ENCODE data around the gene PPM1L.

Gene PPM1L

DNA sequence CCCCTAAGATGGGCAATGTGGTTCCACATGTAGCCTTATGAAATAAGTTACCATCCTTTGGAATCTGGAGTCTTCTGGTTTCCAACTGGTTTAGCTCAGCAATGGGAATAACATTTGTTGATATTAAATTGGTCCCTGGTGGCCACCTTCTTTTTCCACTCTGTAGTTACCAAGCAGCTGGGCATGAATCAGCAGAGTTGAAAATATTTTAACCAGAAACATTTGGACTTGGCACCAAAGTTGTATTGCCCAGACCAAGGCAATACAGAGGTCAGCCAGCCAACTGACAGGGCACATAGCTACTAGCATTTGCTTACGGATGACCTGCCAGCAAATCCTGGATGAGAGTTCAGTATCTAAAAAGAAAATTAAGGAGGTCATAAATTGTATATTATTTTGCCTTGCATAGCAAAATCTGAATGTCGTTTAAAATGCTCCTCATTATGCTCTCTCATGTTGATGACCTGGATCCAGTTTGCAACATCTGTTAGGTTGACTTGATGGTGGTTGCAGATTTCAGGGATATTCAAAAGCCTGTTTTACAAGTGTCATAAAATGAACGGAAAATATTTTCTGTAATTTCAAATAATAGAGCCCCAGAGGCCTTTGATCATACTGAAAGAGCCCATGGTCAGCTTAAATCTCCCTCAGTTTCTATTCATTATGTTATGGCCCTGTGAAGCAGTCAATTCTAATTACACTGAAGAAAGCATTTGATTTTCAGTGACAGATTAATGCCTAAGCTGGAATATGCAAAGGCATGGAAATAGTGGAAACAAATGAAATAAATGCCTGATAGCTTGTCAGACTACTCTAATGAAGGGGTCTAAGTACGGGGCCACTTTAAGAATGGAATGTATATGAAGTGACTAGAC, 54.6 kb downstream of the PPM1L start:
- DNase-seq, result no peak

DNA sequence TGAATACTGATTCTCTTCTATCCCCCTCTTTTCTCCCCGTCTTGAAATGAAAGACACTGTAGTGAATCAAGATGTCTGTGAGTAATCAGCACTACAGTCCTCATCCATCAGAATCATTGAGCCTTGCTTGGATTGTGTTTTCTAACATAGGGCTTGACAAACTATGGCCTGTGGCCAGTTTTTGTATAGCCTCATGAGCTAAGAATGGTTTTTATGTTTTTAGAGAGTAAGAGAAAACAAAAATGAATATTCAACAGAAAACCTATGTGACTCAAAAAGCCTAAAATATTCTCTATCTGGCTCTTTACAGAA, 55.2 kb downstream of the PPM1L start:
- DNase-seq, result no peak

DNA sequence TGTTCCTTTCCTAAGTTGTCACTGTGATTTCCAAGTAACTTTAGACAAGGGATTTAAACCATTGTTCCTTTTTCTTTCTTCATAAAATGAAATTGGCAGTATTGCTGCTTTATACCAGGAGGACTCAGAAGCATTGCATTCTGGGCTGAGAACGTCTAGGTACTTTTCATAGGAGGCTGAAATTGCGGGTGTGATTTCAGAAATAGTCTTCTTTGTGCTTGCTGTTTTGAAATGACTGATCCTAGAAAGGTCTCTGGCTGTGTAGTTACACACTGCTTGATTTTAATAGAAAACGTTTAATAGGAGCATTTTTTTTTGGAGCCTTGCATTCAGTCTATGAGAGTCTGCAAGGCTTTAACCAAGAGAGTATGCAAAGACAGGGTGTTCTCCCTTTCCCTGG, 56.3 kb downstream of the PPM1L start:
- no peak for DNase-seq

DNA sequence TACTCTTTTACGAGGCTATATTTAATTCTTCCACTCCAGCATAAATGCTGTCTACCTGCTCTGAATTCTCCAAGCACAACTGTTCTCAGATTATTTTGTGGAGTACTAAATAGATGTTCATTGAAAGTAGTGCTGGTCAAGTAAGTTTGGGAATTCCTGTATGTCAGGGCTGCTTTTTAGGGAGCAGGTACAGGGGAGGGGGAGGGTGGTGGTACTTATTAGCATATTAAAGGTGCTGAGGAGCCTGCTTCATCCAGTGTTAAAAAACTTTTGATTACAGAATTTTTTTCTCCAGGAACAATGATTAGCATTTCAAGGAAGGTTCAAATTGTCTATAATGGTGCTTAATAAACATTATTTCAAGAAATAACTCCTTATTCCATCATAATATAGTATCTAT, 59.2 kb downstream of the PPM1L start:
- DNase-seq, result no peak

DNA sequence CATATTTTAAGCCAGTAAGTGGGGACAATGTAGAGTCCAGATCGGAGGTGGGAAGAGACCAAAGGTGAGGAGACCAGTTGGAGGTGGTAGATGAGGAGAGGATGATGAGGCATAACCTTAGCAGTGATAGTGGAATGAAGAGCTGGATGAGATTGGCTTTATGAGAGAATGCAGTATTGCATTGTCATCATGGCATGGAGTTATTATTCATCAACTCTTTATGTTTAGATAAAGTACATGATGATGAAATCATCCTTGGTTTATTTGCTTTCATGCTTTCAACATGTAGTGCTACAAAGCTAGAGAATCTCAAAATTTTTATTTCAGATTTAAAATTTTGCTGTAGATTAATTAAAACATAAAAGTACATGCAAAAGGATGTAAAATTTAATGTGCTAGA, 64.0 kb downstream of the PPM1L start:
- DNase-seq, result no peak

DNA sequence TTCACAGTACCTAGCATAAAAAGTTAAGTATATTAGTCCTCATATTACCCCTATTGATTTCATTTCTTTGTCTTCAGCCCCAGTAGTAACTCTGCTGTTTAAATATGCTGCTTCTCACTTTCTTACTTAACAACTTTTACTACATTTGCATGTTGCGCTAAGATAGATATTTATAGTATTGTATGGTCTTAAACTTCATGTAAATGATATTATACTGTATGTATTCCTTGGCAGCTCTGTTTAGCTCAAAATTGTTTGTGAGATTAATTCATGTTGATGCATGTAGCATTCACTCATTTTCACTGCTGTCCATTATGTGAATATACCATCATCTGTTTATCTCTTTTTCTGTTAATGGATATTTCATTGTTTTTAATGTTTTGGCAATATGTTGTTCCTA, 64.4 kb downstream of the PPM1L start:
- DNase-seq, result no peak

DNA sequence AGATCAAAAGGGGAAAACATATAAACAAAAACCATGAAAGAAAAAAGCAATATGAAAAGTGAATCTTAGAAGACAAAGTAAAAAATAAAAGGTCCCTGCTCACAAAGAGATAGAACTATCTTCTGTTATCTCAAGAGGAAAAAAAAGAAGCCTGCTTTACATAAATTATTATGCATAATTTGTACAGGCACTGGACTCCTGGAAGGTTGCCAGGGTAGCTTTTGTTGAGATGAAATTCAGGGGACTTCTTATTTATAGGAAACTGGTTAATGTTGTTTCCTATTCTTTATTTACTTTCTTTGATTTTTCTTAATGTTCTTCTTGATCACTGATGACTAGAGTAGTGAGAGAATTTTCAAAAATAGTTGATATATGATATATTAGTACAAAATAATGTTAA, 66.9 kb downstream of the PPM1L start:
- no peak for DNase-seq

DNA sequence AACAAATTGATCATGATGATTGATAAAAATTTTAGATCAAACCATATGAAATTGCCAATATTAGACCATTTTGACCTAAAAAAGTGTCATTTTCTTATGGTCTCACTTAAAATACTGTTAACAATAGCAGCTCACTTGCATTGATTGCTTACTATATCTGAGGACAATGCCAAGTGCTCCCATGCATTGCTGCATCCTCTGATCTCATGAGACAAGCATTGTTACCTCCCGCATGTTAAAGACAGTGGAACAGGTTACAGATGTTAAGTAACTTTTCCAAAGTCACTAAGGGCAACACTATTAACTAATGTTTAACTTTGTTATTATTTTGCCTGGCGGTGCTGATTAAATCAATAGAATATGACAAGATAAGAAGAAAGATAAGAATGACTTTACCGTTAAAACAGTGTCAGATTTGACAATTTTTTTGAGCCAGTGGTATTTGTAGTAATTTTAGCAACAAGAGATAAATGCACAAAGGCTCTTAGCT, 69.3 kb downstream of the PPM1L start:
- DNase-seq, result no peak

DNA sequence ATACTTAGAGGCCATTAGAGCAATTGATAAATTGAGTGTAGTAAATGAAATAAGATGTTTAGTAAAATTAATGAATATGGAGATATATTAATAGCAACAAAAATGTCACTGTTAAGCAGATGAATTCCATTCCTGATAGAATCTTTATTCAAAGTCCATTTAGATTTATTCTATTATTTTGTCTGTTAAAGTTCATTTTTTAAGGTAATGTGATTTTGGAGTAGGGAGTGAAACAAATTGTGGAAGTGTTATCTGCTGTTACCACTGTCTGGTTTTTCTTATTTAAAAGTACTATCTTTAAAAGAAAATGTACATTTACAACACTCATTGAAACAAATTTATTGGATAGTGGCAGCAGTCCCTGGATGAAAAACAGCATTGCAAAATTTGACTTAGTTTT, 70.4 kb downstream of the PPM1L start:
- no peak for DNase-seq

DNA sequence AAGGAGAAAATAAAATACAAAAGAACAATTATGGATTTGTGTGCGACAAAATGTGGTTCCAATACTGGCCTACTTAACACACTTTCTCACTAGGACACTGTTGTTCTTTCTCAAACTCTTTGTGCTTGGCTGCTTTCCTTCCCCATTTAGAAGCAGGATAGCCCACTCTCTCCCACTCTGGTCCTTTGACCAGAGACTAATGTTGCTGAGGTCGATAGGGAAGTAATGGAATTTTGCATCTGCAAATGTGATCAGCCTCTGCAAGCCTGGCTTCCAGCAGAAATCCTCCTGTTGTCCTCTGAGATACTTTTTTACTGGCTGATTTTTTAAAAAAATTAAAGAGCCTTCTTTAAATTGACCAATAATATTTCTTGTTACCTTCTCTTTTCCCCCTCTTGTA, 71.0 kb downstream of the PPM1L start:
- DNase-seq, result no peak

DNA sequence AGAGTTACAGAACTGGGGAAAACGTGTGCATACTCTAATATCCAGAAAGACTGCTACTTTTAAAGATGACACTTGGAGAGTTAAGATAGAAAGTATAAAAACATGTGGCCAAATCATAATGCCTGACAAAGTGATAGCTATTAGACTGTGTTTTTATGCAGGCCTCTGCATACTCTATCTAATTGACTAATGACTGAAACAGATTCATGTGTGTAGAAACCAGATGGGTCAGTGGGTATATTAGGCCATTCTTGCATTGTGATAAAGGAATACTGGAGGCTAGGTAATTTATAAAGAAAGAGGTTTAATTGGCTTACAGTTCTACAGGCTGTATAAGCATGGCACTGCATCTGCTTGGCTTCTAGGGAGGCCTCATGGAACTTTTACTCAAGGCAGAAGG, 71.5 kb downstream of the PPM1L start:
- no peak for DNase-seq

DNA sequence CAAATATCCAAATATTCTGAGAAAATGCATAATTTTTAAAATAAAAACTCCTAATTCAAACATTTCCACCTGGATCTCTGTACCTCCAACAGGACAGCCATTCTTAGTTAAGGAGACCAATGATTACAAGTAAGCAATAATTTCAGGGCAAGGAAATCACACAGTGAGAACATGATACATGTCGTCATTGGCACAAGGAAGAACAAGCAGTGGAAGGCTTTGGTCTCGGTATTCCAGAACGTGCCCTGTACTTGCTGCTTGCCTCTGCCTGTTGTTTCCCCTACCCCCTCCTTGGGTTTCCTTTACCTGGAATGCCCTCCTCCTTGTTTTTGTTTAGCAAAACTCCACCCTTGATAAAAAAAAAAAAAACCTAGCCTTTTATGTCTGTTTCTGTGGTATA, 72.8 kb downstream of the PPM1L start:
- DNase-seq, result no peak

DNA sequence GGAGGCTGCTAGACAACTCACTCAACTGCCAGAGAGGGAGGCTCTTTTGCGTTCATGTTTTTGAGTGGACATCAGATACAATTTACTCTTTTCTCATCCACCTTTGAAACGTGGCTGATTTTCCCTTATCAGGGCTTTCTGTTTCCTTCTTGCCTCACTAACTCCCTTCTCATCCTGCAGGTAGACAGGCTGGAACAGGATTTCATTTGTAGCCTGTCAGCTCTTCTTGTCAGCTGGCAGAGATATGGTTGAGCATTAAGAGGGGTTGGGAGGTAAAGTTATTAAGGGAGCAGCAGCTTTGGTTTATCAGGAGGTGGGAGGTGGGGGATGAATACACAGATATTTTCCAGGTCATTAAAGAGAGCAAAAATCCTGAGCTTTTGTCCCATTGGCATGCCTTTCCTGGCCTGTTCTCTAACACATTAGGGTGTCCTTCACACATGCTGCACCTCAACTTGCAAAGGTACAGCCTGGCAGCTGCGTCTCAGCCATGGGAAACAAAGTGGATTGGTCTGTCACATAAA, 73.5 kb downstream of the PPM1L start:
- no peak for DNase-seq

DNA sequence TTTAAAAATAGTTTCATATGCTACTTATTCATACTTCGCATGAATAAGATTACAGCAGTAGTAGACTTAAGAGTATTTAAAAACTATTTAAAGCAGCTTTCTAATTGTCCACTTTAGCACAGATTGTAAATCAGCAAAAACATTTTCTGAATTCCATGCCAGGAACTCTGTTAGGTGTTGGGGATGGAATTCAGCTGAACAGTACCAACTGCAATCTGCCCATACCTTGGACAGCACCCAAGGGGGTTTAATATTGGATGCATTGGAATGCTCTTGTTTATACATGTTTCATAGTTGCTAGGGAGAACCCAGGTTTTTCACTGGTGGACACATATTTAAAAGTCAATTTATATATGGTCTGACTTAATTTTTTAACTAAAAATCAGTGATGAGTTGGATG, 74.8 kb downstream of the PPM1L start:
- no peak for DNase-seq

DNA sequence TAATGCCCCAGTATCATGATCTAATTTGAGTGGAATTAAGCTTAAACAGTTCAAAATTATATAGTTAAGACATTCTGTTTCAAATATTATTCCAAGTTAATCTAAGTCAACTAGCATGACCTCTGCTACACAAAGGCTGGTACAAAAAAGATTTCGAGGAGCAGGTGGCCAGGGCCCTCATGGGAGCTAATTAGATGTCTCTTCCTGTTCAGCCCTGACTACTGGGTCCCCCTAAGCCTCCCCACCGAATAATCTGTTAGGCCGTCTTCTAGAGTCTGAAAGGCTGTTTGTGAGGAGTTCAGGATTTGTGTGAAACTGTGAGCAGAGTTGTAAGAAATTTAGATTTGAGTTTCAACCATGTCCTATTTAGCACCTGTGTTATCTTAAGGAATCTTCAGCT, 75.4 kb downstream of the PPM1L start:
- DNase-seq, result no peak

DNA sequence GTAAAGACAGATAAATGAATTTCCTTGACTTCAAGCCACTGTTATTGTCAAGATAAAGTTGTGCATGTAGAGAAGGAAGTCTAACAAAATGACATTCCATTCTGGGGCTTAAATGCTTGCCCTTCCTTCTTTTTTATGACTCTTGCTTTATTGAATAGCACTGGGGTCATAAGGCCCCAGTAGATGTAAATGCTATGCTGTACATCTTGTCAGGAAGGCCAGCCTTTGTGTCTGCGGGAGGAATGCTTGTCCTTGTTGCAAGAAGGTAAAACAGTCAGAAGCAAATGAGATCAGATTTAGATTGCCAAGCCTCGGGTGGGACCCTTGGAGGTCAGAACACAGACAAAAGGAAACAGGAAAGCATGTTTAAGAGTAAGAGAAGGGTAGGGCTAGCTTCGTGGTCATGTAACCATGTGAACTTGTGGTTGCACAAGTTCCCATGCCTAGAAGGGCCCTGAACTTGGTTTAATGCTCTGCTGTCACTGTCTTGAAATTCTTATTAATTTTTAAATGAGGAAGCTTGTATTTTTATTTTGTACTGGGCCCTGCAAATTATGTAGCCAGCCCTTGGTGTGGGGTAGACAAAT, 81.5 kb downstream of the PPM1L start:
- DNase-seq, result no peak

DNA sequence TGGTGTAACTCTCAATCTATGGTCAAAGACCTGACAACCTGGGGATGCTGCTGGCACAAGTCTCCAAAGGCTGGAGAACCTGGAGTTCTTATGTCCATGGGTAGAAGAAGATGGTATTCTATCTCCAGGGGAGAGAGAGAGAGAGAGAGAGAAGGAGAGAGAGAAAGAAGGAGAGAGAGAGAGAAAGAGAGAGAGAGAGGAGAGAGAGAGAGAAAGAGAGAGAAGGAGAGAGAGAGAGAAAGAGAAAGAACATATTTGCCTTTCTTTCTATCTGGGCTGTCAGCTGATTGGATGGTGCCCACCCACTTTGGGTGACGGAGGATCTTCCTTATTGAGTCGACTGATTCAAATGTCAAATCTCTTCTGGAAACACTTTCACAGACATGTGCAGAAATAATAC, 84.6 kb downstream of the PPM1L start:
- no peak for DNase-seq

DNA sequence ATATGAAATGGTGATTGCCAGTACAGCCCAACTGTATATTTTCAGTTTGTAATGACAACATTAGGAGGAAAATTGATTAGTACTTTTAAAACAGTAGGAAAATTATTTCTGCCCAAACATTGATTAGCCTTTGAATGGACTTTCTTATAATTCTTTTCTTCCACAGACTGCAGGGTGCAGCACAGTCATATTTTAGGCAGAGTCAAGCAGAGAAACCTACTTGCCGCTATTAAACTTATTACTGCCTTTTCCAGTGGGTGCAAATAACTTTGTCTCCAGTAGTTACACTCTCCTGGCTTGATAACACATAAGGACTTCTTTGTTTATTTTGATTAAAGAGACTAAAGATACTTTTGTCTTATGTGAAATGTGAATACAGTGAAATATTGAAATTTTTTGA, 85.4 kb downstream of the PPM1L start:
- no peak for DNase-seq

DNA sequence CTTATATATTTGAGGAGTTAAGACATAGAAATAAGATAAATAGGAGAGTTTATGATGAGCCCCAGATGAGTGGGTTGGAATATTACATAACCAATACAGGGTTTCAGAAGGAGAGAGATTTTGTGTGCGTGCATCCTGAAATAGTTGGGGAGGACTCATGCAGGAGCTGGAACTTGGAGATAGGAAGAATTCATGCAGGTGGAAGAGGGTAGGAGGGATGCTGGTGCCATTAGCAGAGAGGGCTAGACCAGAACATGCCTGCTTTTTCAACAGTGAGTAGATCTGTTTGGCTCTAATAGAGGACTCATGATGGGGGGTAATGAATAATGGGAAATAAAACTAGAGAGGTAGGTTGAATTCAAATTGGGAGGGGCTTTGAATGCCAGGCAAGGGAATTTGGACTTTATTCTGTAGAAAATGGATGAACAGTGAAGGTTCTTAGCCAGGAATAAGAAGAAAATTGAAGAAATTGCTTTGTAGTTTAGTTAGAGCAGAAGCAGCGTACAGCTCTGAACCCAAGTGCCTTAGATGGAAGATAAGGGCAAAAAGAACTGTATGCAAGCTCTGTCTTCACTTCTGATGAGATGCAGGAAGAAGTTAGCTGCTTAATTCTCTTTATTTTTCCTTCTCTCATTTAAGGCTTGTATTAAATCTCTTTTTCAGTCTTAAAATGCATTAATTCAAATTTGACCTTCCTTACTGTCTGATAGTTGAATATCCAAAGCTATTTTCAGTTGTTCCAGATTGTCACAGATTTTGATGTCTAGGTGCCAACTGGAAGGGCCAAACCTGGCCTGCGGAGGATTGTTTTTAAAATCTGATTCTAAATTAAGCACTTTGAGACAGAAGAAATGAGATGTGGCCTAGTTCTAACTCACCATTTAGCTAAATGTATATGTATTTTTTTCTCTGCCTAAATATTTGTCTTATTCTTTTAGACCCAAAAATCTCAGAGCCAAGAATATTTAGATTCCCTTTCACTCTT, 86.3 kb downstream of the PPM1L start:
- no peak for DNase-seq

DNA sequence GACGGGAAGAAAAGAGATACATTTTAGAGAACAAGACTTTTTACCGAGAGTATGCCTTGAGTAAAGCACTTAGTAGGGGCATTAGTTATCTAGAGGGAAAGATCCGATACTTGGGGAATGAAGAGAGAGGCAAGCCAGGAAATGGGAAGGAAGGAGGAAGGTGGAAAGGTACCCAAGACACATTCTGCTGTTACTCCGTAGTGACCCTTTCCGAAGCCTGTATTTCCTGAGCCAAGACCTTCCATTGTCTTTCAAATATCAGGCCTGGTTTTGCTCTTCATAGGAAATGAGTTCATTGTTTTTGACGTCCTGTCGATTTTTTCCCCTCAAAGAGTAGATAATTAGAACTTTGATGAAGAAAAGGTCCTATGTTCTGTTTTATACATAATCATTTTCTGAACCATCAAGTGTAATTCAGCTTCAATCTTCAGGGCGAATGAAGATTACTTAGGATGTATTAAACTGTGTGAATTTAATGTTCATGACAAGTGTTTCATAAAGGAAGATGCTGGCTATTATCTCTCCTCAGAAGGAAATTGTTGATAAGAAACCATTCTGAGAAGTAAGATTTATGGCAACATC, 95.7 kb downstream of the PPM1L start:
- DNase-seq, result no peak

DNA sequence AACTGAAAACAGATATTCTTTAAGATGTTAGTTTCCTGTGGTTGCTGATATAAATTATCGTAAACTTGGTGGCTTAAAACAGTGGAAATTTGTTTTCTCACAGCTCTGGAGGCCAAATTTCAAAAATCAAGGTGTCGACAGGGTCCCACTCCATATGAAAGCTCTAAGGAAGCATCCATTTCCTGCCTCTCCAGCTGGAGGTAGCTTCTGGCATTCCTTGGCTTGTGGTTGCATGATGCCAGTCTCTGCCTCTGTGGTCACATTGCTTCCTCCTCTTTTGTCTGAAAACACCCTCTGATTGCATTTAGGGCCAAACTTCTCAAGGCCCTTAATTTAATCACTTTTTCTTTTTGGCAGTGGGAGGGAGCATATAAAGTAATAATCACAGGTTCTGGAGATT, 96.8 kb downstream of the PPM1L start:
- DNase-seq, result no peak

DNA sequence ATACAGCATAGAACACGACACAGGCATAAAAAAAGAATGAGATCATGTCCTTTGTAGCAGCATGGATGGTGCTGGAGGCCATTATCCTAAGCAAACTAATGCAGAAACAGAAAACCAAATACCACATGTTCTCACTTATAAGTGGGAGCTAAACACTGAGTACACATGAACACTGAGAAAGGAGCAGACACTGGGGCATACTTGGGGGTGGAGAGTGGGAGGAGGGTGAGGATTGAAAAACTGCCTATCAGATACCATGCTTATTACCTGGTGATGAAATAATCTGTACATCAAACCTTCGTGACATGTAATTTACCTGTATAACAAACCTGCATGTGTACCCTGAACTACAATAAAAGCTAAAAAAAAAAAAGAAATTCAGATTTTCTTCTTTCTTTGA, 100.4 kb downstream of the PPM1L start:
- DNase-seq, result no peak

All from activated effector memory CD4-positive, alpha-beta T cell treated with Interleukin-2 at 50 U/mL for 16 hours (primary cell).